CD4-positive, alpha-beta T cell (primary cell): ENCODE results near the gene FAM107B. TPM values are rescaled to one million over a fixed set of nuclear protein-coding genes. Genes with fewer than 3 reads are reported as not detected.
"Not testable (repeated sequence)": the region's sequence is repeated elsewhere in the genome, so short reads cannot be mapped to it uniquely, and the experiment has no call there.

Experiments
- ATAC-seq: fragments of 200-7000 bp; cut with Tn5 transposase; one replicate; pipeline ENCODE4 v1.10.0; 2022; ENCODE audit warnings: mild to moderate bottlenecking; ENCODE audit not compliant: poor library complexity
- CTCF ChIA-PET: fragments of 350-600 bp; sonication (Branson Sonifier 250); formaldehyde crosslinking; loops from one replicate; lab custom pipeline; 2021; ENCODE audit warnings: antibody characterized with exemption, inconsistent platforms; lab: Charles Lee
- POLR2A ChIA-PET: fragments of 350-600 bp; sonication (Branson Sonifier 250); formaldehyde crosslinking; loops from one replicate; lab custom pipeline; 2021; ENCODE audit warnings: antibody characterized with exemption, inconsistent platforms; lab: Charles Lee
- DNase-seq, 14 experiments: peaks; one replicate each; pipeline ENCODE4 v3.0.0-alpha.2; 2013 to 2020; ENCODE audit warnings: mixed read lengths in 2 of 14
- H3K27ac ChIP-seq, 2 donors: one replicate each; pipeline versions ENCODE4 v1.5.1 to v1.7.0; 2013; ENCODE audit warnings: low read length in 2 of 2, low read depth in 1 of 2, mild to moderate bottlenecking in 1 of 2
- H3K27me3 ChIP-seq, 2 experiments: 1 replicate in 1 of 2; 2 replicates in 1 of 2; pipeline versions ENCODE4 v1.6.1 to v1.7.0; 2013; ENCODE audit warnings: low read length in 2 of 2, control low read depth in 1 of 2, mild to moderate bottlenecking in 1 of 2, moderate library complexity in 1 of 2; ENCODE audit not compliant: insufficient read depth in 2 of 2, control insufficient read depth in 1 of 2
- H3K36me3 ChIP-seq: one replicate; pipeline ENCODE4 v1.6.1; 2013; ENCODE audit warnings: low read length, control low read depth; ENCODE audit not compliant: insufficient read depth
- H3K4me1 ChIP-seq: one replicate; pipeline ENCODE4 v1.6.1; 2013; ENCODE audit warnings: low read length, control low read depth; ENCODE audit not compliant: insufficient read depth
- H3K4me3 ChIP-seq: one replicate; pipeline ENCODE4 v1.5.1; 2013; ENCODE audit warnings: mild to moderate bottlenecking, low read length, moderate library complexity
- H3K9me3 ChIP-seq, 2 experiments: 1 replicate in 1 of 2; 2 replicates in 1 of 2; pipeline versions ENCODE4 v1.6.1 to v1.7.0; 2013; ENCODE audit warnings: low read length in 2 of 2, mild to moderate bottlenecking in 2 of 2, control low read depth in 1 of 2, moderate library complexity in 1 of 2; ENCODE audit not compliant: control insufficient read depth in 1 of 2, insufficient read depth in 1 of 2
- H3K27ac Mint-ChIP-seq: one replicate; pipeline ENCODE4 v1.8.0; 2020; ENCODE audit warnings: mixed read lengths
- H3K27me3 Mint-ChIP-seq: one replicate; pipeline ENCODE4 v1.8.0; 2021; ENCODE audit warnings: mixed read lengths
- H3K36me3 Mint-ChIP-seq: one replicate; pipeline ENCODE4 v1.8.0; 2021; ENCODE audit warnings: low read depth, mixed read lengths
- H3K4me1 Mint-ChIP-seq: one replicate; pipeline ENCODE4 v1.8.0; 2021; ENCODE audit warnings: low read depth, mixed read lengths
- H3K4me3 Mint-ChIP-seq: one replicate; pipeline ENCODE4 v1.8.0; 2020; ENCODE audit warnings: mild to moderate bottlenecking, mixed read lengths
- H3K9me3 Mint-ChIP-seq: one replicate; pipeline ENCODE4 v1.8.0; 2020; ENCODE audit warnings: mixed read lengths
- intact Hi-C, 2 experiments: fragments of 100-400 bp; cut with DNase I in 1 of 2; cut with micrococcal nuclease in 1 of 2; formaldehyde crosslinking; loops; one replicate each; pipeline versions ENCODE4 v1.15.1 to v1.9.0; 2023 to 2025; cut with DNase I, micrococcal nuclease
- total RNA-seq, 174 experiments: library from RNA in 2 of 174; stranded (reverse) in 2 of 174; gene quantifications; one replicate each; pipeline ENCODE4 v1.2.3 and lab custom pipeline; 2021 to 2026
- TF ChIP-seq, protein P1 (sequence below): fragments of 200-600 bp; IDR thresholded peaks from one replicate; pipeline ENCODE4 v1.8.0; 2022; ENCODE audit warnings: antibody characterized with exemption, mild to moderate bottlenecking

The FAM107B gene
- total RNA-seq, 2 experiments from 2014 or later = 261 to 262 TPM

DNA sequence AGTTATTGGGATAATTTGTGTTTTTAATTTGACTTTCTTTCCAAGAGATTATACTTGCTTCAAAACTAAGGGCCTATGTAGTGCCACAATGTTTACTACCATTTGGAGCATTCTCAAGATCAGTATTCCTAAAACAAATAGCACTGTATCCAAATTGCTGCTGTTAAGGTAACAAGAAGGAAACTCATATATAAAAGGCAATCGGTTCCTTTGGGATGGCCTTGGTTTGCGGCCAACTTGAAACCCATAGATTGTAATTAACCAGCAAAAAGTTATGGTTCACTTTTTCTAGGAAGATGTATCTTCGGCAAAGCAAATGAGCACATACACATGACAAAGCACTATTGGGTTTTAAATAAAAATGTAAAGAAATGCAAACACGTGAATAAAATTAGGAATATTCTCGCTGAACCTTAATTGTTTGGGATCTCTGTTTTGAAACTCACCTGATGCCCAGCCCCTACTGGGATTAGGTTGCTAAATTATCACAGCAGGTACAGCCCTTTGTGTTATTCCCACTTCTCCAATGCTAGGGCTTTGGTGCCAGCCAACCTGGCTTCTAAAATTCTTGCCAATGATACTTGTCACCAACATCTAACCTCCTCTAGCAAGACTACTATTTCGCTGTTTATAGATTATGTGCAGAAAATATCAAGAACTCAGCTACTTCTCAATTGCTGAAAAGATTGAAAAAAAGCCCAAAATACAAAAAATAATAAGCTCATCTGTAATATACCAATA, 47.1 kb upstream of the FAM107B start:
- ATAC-seq (no peak), DNase-seq (no peak)
- Mint-ChIP-seq H3K27ac (no peak overlapping the region), H3K9me3 (no peaks in the 10 kb centered on the region), H3K4me1 (peaks cover 4% of the 10 kb centered on the region), H3K36me3 (no peaks in the 10 kb centered on the region), H3K4me3 (no peak overlapping the region), H3K27me3 (no peaks in the 10 kb centered on the region)
- Histone ChIP-seq H3K27me3 (no peaks in the 10 kb centered on the region), H3K4me1 (no peaks in the 10 kb centered on the region), H3K27ac (no peak overlapping the region), H3K9me3 (no peaks in the 10 kb centered on the region), H3K4me3 (no peak overlapping the region), H3K36me3 (no peaks in the 10 kb centered on the region)
- POLR2A ChIA-PET = interaction anchor here (1.1 to 3.0 kb wide), 2 partner anchors 15 to 227 kb away, joined by 3 to 16 read pairs; partner anchors contain the start of genes CDNF, HSPA14 and MSANTD7
- TF ChIP-seq, protein P1, sequence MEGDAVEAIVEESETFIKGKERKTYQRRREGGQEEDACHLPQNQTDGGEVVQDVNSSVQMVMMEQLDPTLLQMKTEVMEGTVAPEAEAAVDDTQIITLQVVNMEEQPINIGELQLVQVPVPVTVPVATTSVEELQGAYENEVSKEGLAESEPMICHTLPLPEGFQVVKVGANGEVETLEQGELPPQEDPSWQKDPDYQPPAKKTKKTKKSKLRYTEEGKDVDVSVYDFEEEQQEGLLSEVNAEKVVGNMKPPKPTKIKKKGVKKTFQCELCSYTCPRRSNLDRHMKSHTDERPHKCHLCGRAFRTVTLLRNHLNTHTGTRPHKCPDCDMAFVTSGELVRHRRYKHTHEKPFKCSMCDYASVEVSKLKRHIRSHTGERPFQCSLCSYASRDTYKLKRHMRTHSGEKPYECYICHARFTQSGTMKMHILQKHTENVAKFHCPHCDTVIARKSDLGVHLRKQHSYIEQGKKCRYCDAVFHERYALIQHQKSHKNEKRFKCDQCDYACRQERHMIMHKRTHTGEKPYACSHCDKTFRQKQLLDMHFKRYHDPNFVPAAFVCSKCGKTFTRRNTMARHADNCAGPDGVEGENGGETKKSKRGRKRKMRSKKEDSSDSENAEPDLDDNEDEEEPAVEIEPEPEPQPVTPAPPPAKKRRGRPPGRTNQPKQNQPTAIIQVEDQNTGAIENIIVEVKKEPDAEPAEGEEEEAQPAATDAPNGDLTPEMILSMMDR = no peak
- intact Hi-C loops = loop anchor here (5.0 kb wide), 6 partner anchors 220 to 1040 kb away; no protein-coding TSS in a partner anchor
- CTCF ChIA-PET = interaction anchor here (1.6 kb wide), 1 partner anchor 52 kb away, joined by 3 read pairs; no protein-coding TSS in a partner anchor

DNA sequence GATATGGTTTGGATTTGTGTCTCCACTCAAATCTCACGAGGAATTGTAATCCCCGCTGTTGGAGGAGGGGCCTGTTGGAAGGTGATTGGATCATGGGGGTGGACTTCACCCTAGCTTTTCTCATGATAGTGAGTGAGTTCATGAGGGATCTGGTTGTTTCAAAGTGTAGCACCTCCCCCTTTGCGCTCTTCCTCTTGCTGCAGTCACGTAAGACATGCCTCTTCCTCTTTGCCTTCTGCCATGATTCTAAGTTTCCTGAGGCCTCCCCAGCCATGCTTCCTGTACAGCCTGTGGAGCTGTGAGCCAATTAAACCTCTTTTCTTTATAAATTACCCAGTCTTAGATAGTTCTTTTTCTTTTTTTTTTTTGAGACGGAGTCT, 46.1 kb upstream of the FAM107B start:
- CTCF ChIA-PET = interaction anchor here (1.0 kb wide), 1 partner anchor 261 kb away, joined by 3 read pairs; no protein-coding TSS in a partner anchor
- H3K36me3 Mint-ChIP-seq = no peaks in the 10 kb centered on the region
- no peaks in the 10 kb centered on the region for H3K27me3 Mint-ChIP-seq
- Histone ChIP-seq H3K4me1 (no peaks in the 10 kb centered on the region), H3K27me3 (no peaks in the 10 kb centered on the region), H3K4me3 (no peak overlapping the region), H3K36me3 (no peaks in the 10 kb centered on the region), H3K9me3 (no peaks in the 10 kb centered on the region), H3K27ac (no peak overlapping the region)
- H3K9me3 Mint-ChIP-seq = no peaks in the 10 kb centered on the region
- POLR2A ChIA-PET = no interaction called here
- TF ChIP-seq, protein P1 = no peak
- peaks cover 4% of the 10 kb centered on the region for H3K4me1 Mint-ChIP-seq
- no peak overlapping the region for H3K27ac Mint-ChIP-seq
- ATAC-seq (no peak), DNase-seq (no peak)
- H3K4me3 Mint-ChIP-seq = no peak overlapping the region
- intact Hi-C loops = loop anchor here (5.0 kb wide), 6 partner anchors 218 to 1038 kb away; no protein-coding TSS in a partner anchor

DNA sequence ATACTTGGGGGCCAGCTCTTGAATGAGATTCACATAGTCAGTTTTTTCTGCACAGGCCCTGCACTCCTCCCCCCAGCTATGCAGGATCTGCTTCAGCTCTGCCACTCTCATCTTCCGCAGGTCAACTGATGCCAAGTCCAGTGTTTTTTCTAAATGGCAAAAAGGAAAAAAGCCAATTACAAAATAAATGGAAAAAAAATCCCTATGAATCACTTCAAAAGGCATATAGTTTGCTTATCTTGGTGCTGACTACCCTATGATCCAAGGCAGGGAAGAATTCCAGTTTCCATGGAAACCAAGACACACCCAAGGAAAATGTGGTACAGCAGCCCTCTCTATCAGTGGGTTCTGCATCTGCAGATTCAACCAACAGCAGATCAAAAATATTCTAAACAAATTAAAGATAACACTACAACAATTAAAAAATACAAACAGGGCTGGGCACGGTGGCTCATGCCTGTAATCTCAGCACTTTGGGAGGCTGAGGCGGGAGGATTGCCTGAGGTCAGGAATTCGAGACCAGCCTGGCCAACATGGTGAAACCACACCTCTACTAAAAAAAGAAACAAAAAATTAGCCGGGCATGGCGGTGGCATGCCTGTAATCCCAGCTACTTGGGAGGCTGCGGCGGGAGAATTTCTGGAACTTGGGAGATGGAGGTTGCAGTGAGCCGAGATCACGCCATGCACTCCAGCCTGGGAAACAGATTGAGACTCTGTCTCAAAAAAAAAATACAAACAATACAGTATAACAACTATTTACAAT, 45.5 kb upstream of the FAM107B start:
- POLR2A ChIA-PET = interaction anchor here (1.2 kb wide), 1 partner anchor 277 kb away, joined by 7 read pairs; no protein-coding TSS in a partner anchor
- Histone ChIP-seq H3K9me3 (no peaks in the 10 kb centered on the region), H3K27ac (no peak overlapping the region), H3K27me3 (no peaks in the 10 kb centered on the region), H3K4me3 (no peak overlapping the region), H3K36me3 (no peaks in the 10 kb centered on the region), H3K4me1 (no peaks in the 10 kb centered on the region)
- DNase-seq (no peak), ATAC-seq (no peak)
- Mint-ChIP-seq H3K9me3 (no peaks in the 10 kb centered on the region), H3K27ac (no peak overlapping the region), H3K27me3 (no peaks in the 10 kb centered on the region), H3K36me3 (no peaks in the 10 kb centered on the region), H3K4me3 (no peak overlapping the region), H3K4me1 (peaks cover 4% of the 10 kb centered on the region)
- intact Hi-C loops = loop anchor here (5.0 kb wide), 6 partner anchors 218 to 1038 kb away; no protein-coding TSS in a partner anchor
- TF ChIP-seq, protein P1 = no peak
- CTCF ChIA-PET = interaction anchor here (0.5 to 1.0 kb wide), 2 partner anchors 260 to 273 kb away, joined by 3 read pairs; no protein-coding TSS in a partner anchor

DNA sequence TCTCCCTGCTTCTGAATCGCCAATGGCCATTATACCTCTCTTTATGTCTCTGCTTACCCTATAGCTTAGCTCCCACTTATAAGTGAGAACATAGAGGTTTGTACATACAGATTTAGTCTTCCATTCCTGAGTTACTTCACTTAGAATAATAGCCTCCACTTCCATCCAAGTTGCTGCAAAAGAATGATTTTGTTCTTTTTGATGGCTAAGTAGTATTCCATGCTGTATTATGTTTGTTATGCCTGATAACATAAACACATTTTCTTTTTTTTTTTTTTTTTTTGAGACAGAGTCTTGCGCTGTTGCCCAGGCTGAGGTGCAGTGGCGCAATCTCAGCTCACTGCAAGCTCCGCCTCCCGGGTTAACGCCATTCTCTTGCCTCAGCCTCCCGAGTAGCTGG, 42.0 kb upstream of the FAM107B start:
- H3K4me1 Mint-ChIP-seq, H3K9me3 ChIP-seq, DNase-seq, H3K27me3 Mint-ChIP-seq, H3K27me3 ChIP-seq, ATAC-seq, intact Hi-C loops, H3K4me3 ChIP-seq, POLR2A ChIA-PET, H3K36me3 Mint-ChIP-seq, H3K4me1 ChIP-seq, H3K9me3 Mint-ChIP-seq, H3K36me3 ChIP-seq, H3K4me3 Mint-ChIP-seq, H3K27ac Mint-ChIP-seq, H3K27ac ChIP-seq: not testable (repeated sequence)
- CTCF ChIA-PET = interaction anchor here (0.6 kb wide), 1 partner anchor 284 kb away, joined by 4 read pairs; no protein-coding TSS in a partner anchor
